HL-60 (cell line): ENCODE results near the gene RNF144A.

ENCODE experiments used
- DNase-seq, 2 experiments: peaks; one replicate each; pipeline ENCODE4 v3.0.0-alpha.2; 2010 to 2020; ENCODE audit warnings: low read depth in 1 of 2, low spot score in 1 of 2
- H3K27ac ChIP-seq: fragments of 250-450 bp; sonication (Bioruptor Pico); replicated peaks from 2 replicates; pipeline ENCODE4 v1.5.1; 2020; ENCODE audit warnings: mild to moderate bottlenecking, moderate library complexity
- H3K27me3 ChIP-seq: fragments of 250-450 bp; sonication (Bioruptor Pico); 2 replicates; pipeline ENCODE4 v1.5.1; 2021; ENCODE audit warnings: mild to moderate bottlenecking, moderate library complexity; ENCODE audit not compliant: insufficient read depth, poor library complexity, severe bottlenecking
- H3K4me3 ChIP-seq: replicated peaks from 2 replicates; pipeline ENCODE4 v1.5.1; 2011; ENCODE audit warnings: mild to moderate bottlenecking, control low read depth, low read length; ENCODE audit not compliant: insufficient read depth
- CTCF ChIP-seq: IDR thresholded peaks from one replicate; pipeline ENCODE4 v1.5.1; 2011; ENCODE audit warnings: low read length, control low read depth, inconsistent platforms; ENCODE audit not compliant: insufficient read depth
- GABPA ChIP-seq: IDR thresholded peaks from 2 replicates; pipeline ENCODE4 v1.6.1; 2012; ENCODE audit warnings: low read depth
- POLR2AphosphoS5 ChIP-seq: IDR thresholded peaks from 2 replicates; pipeline ENCODE4 v1.6.1; 2012; ENCODE audit warnings: low read depth
- REST ChIP-seq: IDR thresholded peaks from 2 replicates; pipeline ENCODE4 v1.6.1; 2012; ENCODE audit warnings: low read depth; ENCODE audit not compliant: insufficient replicate concordance
- SPI1 ChIP-seq: IDR thresholded peaks from 2 replicates; pipeline ENCODE4 v1.6.1; 2012; ENCODE audit warnings: low read depth, mild to moderate bottlenecking, borderline replicate concordance

The RNF144A gene

GRCh38 chr2:6952101-6952500 lies 34.9 kb downstream of the RNF144A start:
- no peaks in the 10 kb centered on the region for H3K27me3 ChIP-seq
- DNase-seq, result no peak
- TF ChIP-seq REST (no peak), SPI1 (no peak), CTCF (no peak), POLR2AphosphoS5 (no peak), GABPA (no peak)
- H3K27ac ChIP-seq, result no peak overlapping the region
- no peak overlapping the region for H3K4me3 ChIP-seq

- TF ChIP-seq REST, result no peak
- TF ChIP-seq POLR2AphosphoS5, result no peak
- no peak for TF ChIP-seq CTCF
- no peak overlapping the region for H3K4me3 ChIP-seq
- H3K27me3 ChIP-seq, result no peaks in the 10 kb centered on the region
- no peak overlapping the region for H3K27ac ChIP-seq
- DNase-seq, result no peak
Measured at GRCh38 chr2:6954586-6954985, 37.4 kb downstream of the RNF144A start.

GRCh38 chr2:6955511-6956136 lies 38.4 kb downstream of the RNF144A start:
- DNase-seq, result no peak
- H3K27me3 ChIP-seq, result no peaks in the 10 kb centered on the region
- TF ChIP-seq SPI1, result no peak
- no peak for TF ChIP-seq CTCF
- no peak for TF ChIP-seq REST
- no peak for TF ChIP-seq GABPA
- no peak for TF ChIP-seq POLR2AphosphoS5
- no peak overlapping the region for H3K4me3 ChIP-seq
- no peak overlapping the region for H3K27ac ChIP-seq
